Measurements from ENCODE around the gene SPEF2. TPM values are rescaled to one million over a fixed set of nuclear protein-coding genes. Genes with fewer than 3 reads are reported as not detected.

Gene SPEF2
- total RNA-seq, 1 experiment from 2014 or later = 0.15 TPM

DNA sequence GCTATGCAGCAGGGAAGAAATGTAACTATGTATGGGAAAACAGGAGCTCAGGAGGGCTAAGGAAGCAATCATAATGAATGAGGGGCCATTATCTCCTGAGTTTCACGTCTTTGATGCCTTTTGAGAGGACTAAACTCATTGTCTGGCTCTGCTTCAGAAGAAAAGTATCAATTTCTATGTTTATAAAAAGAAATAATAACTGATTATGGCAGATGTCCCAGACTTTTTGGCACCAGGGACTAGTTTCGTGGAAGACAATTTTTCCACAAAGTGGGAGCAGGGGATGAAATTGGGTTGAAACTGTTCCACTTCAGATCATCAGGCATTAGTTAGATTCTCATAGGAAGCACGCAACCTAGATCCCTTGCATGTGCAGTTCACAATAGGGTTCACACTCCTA, 230.3 kb downstream of the SPEF2 start:
- CTCF ChIA-PET = no interaction called here
- no peak for TF ChIP-seq PRRX2 (CRISPR knock-in tag; IDR thresholded peaks at IDR 0.05)
- no peak for TF ChIP-seq TEAD4 (CRISPR knock-in tag; IDR thresholded peaks at IDR 0.05)
- no peak for TF ChIP-seq NFATC4 (CRISPR knock-in tag; IDR thresholded peaks at IDR 0.05)
- no peak for TF ChIP-seq CDX4 (CRISPR knock-in tag; IDR thresholded peaks at IDR 0.05; ENCODE audit: borderline replicate concordance)
- no peak for TF ChIP-seq FOXK1 (CRISPR knock-in tag; IDR thresholded peaks at IDR 0.05)
- Mint-ChIP-seq H3K36me3 (peaks cover 44% of the 10 kb centered on the region), H3K27ac (no peak overlapping the region), H3K4me3 (no peak overlapping the region), H3K9me3 (peaks cover 54% of the 10 kb centered on the region), H3K27me3 (ENCODE audit: low read depth) (peaks cover 2% of the 10 kb centered on the region; the same call in 1 of the 2 replicates), H3K4me1 (peaks cover 7% of the 10 kb centered on the region)
- POLR2A ChIA-PET = no interaction called here
- DNase-seq (ENCODE audit: low spot score) = no peak
- ATAC-seq = no peak

DNA sequence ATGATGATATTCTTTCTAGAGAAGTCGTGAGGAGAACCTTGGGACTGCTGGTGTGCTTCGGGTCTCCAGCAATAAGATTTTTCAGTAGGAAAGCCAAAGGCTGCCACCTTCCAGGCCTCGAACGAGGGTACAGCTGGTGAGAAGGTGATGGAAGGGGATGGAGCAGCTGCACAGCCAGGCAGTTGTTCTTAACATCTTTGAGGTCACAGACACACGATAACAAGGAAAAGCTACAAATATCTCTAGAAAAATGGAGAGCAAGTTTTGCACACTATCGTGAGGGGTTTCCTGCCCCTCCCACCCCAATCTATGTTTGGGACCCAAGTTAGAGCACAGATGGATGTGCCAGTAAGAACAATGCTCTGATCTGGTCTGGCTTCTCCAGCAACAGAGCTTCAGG, 232.2 kb downstream of the SPEF2 start:
- TF ChIP-seq ZNF396 (CRISPR knock-in tag; IDR thresholded peaks at IDR 0.05; ENCODE audit: borderline replicate concordance) (no peak), AFF4 (CRISPR knock-in tag; IDR thresholded peaks at IDR 0.05; ENCODE audit: borderline replicate concordance) (no peak), HMGA2 (CRISPR knock-in tag; IDR thresholded peaks at IDR 0.05) (no peak)
- ATAC-seq (no peak), DNase-seq (ENCODE audit: low spot score) (no peak)
- Mint-ChIP-seq H3K4me3 (no peak overlapping the region), H3K9me3 (peaks cover 35% of the 10 kb centered on the region), H3K27me3 (ENCODE audit: low read depth) (peaks cover 2% of the 10 kb centered on the region; the same call in 1 of the 2 replicates), H3K4me1 (peaks cover 7% of the 10 kb centered on the region), H3K36me3 (peaks cover 29% of the 10 kb centered on the region), H3K27ac (no peak overlapping the region)
- ChIA-PET POLR2A (no interaction called here), CTCF (no interaction called here)

- POLR2A ChIA-PET = no interaction called here
- Mint-ChIP-seq H3K27me3 (ENCODE audit: low read depth) (peaks cover under 1% of the 10 kb centered on the region; the same call in 1 of the 2 replicates), H3K27ac (no peak overlapping the region), H3K36me3 (peaks cover 16% of the 10 kb centered on the region), H3K4me1 (peaks cover 7% of the 10 kb centered on the region), H3K9me3 (peaks cover 23% of the 10 kb centered on the region), H3K4me3 (no peak overlapping the region)
- ATAC-seq (no peak), DNase-seq (ENCODE audit: low spot score) (no peak)
- CTCF ChIA-PET = no interaction called here
- no peak for TF ChIP-seq ZNF121 (CRISPR knock-in tag; IDR thresholded peaks at IDR 0.05)
- TF ChIP-seq ZNF263 (CRISPR knock-in tag; IDR thresholded peaks at IDR 0.05; ENCODE audit: low read depth) = no peak
- TF ChIP-seq, protein P1, sequence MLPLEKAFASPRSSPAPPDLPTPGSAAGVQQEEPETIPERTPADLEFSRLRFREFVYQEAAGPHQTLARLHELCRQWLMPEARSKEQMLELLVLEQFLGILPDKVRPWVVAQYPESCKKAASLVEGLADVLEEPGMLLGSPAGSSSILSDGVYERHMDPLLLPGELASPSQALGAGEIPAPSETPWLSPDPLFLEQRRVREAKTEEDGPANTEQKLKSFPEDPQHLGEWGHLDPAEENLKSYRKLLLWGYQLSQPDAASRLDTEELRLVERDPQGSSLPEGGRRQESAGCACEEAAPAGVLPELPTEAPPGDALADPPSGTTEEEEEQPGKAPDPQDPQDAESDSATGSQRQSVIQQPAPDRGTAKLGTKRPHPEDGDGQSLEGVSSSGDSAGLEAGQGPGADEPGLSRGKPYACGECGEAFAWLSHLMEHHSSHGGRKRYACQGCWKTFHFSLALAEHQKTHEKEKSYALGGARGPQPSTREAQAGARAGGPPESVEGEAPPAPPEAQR (CRISPR knock-in tag; IDR thresholded peaks at IDR 0.05) = no peak
- TF ChIP-seq RORB (CRISPR knock-in tag; IDR thresholded peaks at IDR 0.05) = no peak
- no peak for TF ChIP-seq STAT6 (CRISPR knock-in tag; conservative IDR thresholded peaks at IDR 0.05; ENCODE audit: low read depth)
- no peak for TF ChIP-seq ZNF532 (CRISPR knock-in tag; IDR thresholded peaks at IDR 0.05; ENCODE audit: borderline replicate concordance)
- no peak for TF ChIP-seq TP53 (CRISPR knock-in tag; IDR thresholded peaks at IDR 0.05)
- TF ChIP-seq JAZF1 (CRISPR knock-in tag; IDR thresholded peaks at IDR 0.05) = no peak
- no peak for TF ChIP-seq IRF2 (CRISPR knock-in tag; IDR thresholded peaks at IDR 0.05; ENCODE audit: borderline replicate concordance, low read depth)
- no peak for TF ChIP-seq ZBTB21 (CRISPR knock-in tag; IDR thresholded peaks at IDR 0.05; ENCODE audit: borderline replicate concordance)
- TF ChIP-seq HMGA2 (CRISPR knock-in tag; IDR thresholded peaks at IDR 0.05) = no peak
- no peak for TF ChIP-seq CDX4 (CRISPR knock-in tag; IDR thresholded peaks at IDR 0.05; ENCODE audit: borderline replicate concordance)
Observed at GRCh38 chr5:35850967-35851680, 233.5 kb downstream of the SPEF2 start.
